PC-9 (cell line): ENCODE data around the gene APOL6. TPM values are rescaled to one million over a fixed set of nuclear protein-coding genes. Genes with fewer than 3 reads are reported as not detected.

ENCODE experiments used
- BruUV-seq: library from RNA; stranded (reverse); fragments of 400-500 nt; replicated peaks from 2 replicates; lab custom pipeline; 2021; lab: Mats Ljungman, UMichigan
- CTCF ChIA-PET: fragments of 300-600 bp; sonication (Branson Sonifier 250); formaldehyde crosslinking; loops from one replicate; lab custom pipeline; 2022; ENCODE audit warnings: antibody characterized with exemption; lab: Charles Lee
- POLR2A ChIA-PET: fragments of 300-600 bp; sonication (Branson Sonifier 250); formaldehyde crosslinking; loops from one replicate; lab custom pipeline; 2022; ENCODE audit warnings: antibody characterized with exemption; ENCODE audit not compliant: unreplicated experiment; lab: Charles Lee
- DNase-seq, 2 experiments: peaks; one replicate each; pipeline versions ENCODE4 v3.0.0 to v3.0.0-alpha.2; 2015 to 2022; ENCODE audit warnings: mixed read lengths in 1 of 2
- H2AFZ ChIP-seq: fragments of 200-600 bp; sonication (generic); 2 replicates; pipeline ENCODE4 v1.8.1; 2017; ENCODE audit warnings: antibody characterized with exemption
- H3F3A ChIP-seq: fragments of 200-600 bp; sonication (generic); 2 replicates; pipeline ENCODE4 v1.8.1; 2017; ENCODE audit warnings: antibody characterized with exemption, mild to moderate bottlenecking, low read depth; ENCODE audit not compliant: insufficient read depth
- H3K27ac ChIP-seq: fragments of 200-600 bp; sonication (generic); 2 replicates; pipeline ENCODE4 v1.6.1; 2016; ENCODE audit warnings: mixed run types
- H3K27me3 ChIP-seq: fragments of 200-600 bp; sonication (generic); 2 replicates; pipeline ENCODE4 v1.6.1; 2016; ENCODE audit warnings: low read depth, mixed run types; ENCODE audit not compliant: insufficient read depth
- H3K36me3 ChIP-seq: fragments of 200-600 bp; sonication (generic); 2 replicates; pipeline ENCODE4 v1.6.1; 2016; ENCODE audit warnings: low read depth, mixed run types
- H3K4me1 ChIP-seq: fragments of 200-600 bp; sonication (generic); replicated peaks from 2 replicates; pipeline ENCODE4 v1.6.1; 2016; ENCODE audit warnings: mixed run types; ENCODE audit not compliant: insufficient read depth
- H3K4me2 ChIP-seq: fragments of 200-600 bp; sonication (generic); 2 replicates; pipeline ENCODE4 v1.6.1; 2017; ENCODE audit warnings: mixed run types
- H3K4me3 ChIP-seq: fragments of 200-600 bp; sonication (generic); 2 replicates; pipeline ENCODE4 v1.6.1; 2016; ENCODE audit warnings: mixed run types
- H3K79me2 ChIP-seq: fragments of 200-600 bp; sonication (generic); 2 replicates; pipeline ENCODE4 v1.6.1; 2017; ENCODE audit warnings: low read depth, mixed run types
- H3K9me2 ChIP-seq: fragments of 200-600 bp; sonication (generic); 2 replicates; pipeline ENCODE4 v1.8.1; 2017; ENCODE audit warnings: mild to moderate bottlenecking; ENCODE audit not compliant: insufficient read depth
- H3K9me3 ChIP-seq: fragments of 200-600 bp; sonication (generic); 2 replicates; pipeline ENCODE4 v1.8.1; 2016; ENCODE audit warnings: low read depth; ENCODE audit not compliant: insufficient read depth
- H4K20me1 ChIP-seq: fragments of 200-600 bp; sonication (generic); 2 replicates; pipeline ENCODE4 v1.8.1; 2017; ENCODE audit not compliant: insufficient read depth
- EZH2 ChIP-seq: fragments of 200-600 bp; sonication (generic); IDR thresholded peaks from 2 replicates; pipeline ENCODE4 v1.8.0; 2017; ENCODE audit warnings: antibody characterized with exemption, low read depth
- intact Hi-C: fragments of 100-400 bp; cut with micrococcal nuclease; formaldehyde crosslinking; loops from one replicate; pipeline ENCODE4 v1.10.0; 2022; ENCODE audit not compliant: unreplicated experiment
- total RNA-seq: library from RNA; stranded (reverse); gene quantifications from 2 replicates; pipeline ENCODE4 v1.2.3, GENCODE V29; 2021
- TF ChIP-seq, protein P1 (sequence below): fragments of 200-600 bp; sonication (generic); conservative IDR thresholded peaks from 2 replicates; pipeline ENCODE4 v1.6.1; 2017; ENCODE audit warnings: mixed run types, antibody characterized with exemption, mild to moderate bottlenecking, moderate library complexity

The APOL6 gene
- total RNA-seq, 1 experiment from 2014 or later = 18.6 TPM

- H3K9me3 ChIP-seq = no peaks in the 10 kb centered on the region
- no peaks in the 10 kb centered on the region for H4K20me1 ChIP-seq
- no TSS peak for BruUV-seq
- H3K79me2 ChIP-seq = peaks cover 10% of the 10 kb centered on the region
- H3K9me2 ChIP-seq = no peaks in the 10 kb centered on the region
- no peaks in the 10 kb centered on the region for H3K36me3 ChIP-seq
- H3K4me3 ChIP-seq = no peak overlapping the region
- no peak for TF ChIP-seq EZH2
- TF ChIP-seq, protein P1, sequence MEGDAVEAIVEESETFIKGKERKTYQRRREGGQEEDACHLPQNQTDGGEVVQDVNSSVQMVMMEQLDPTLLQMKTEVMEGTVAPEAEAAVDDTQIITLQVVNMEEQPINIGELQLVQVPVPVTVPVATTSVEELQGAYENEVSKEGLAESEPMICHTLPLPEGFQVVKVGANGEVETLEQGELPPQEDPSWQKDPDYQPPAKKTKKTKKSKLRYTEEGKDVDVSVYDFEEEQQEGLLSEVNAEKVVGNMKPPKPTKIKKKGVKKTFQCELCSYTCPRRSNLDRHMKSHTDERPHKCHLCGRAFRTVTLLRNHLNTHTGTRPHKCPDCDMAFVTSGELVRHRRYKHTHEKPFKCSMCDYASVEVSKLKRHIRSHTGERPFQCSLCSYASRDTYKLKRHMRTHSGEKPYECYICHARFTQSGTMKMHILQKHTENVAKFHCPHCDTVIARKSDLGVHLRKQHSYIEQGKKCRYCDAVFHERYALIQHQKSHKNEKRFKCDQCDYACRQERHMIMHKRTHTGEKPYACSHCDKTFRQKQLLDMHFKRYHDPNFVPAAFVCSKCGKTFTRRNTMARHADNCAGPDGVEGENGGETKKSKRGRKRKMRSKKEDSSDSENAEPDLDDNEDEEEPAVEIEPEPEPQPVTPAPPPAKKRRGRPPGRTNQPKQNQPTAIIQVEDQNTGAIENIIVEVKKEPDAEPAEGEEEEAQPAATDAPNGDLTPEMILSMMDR = no peak
- ChIA-PET POLR2A (no interaction called here), CTCF (interaction anchor here (0.6 kb wide), 1 partner anchor 242 kb away, joined by 5 read pairs; no protein-coding TSS in a partner anchor)
- no peak for DNase-seq
- H3K27me3 ChIP-seq = no peaks in the 10 kb centered on the region
- no peak overlapping the region for H2AFZ ChIP-seq
- peaks cover 20% of the 10 kb centered on the region for H3F3A ChIP-seq
- no peak overlapping the region for H3K4me2 ChIP-seq
- no peak overlapping the region for H3K27ac ChIP-seq
- intact Hi-C loops = no loop called here
- peaks cover 38% of the 10 kb centered on the region for H3K4me1 ChIP-seq
These were observed 29.6 kb upstream of the APOL6 start for GRCh38 chr22:35618427-35619223.

DNA sequence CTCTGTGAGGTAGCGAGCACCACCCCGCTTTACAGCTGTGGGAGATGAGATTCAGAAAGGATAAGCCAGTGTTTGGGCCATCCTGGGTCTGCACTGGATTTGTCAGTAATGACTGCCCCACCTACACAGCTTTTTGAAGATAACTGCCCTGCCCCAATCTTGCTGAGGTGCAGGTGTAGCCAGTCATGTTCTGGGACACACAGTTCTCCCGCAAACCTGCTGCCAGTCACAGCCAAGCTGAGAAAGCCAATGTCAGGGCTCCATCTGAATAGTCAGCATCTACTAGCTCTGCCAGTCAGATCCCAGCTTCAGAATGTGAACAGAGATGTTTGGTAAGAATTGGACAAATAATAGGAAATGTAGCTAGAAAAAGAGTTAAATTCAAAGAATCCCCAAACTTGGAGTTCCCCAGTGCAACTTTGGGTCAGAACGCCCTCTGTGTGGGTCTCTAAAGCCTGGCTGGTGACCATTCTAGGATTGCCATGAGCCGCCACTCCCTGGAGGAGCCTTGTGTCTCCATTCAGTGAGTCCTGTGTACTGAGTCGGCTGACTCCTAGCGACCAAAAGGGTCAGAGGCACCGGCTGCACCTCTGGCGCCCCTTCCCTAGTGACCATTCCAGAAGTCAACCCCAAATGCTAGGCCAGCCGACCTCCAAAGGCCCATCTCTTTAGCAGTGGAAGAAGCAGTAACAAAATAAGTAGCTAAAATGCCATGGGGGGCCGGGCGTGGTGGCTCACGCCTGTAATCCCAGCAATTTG, 28.7 kb upstream of the APOL6 start:
- CTCF ChIA-PET = interaction anchor here (0.6 kb wide), 1 partner anchor 243 kb away, joined by 5 read pairs; no protein-coding TSS in a partner anchor
- no peaks in the 10 kb centered on the region for H3K27me3 ChIP-seq
- H3K4me1 ChIP-seq = peaks cover 38% of the 10 kb centered on the region
- no peak for DNase-seq
- peaks cover 10% of the 10 kb centered on the region for H3K79me2 ChIP-seq
- no peaks in the 10 kb centered on the region for H3K36me3 ChIP-seq
- H3K9me2 ChIP-seq = no peaks in the 10 kb centered on the region
- no peak overlapping the region for H2AFZ ChIP-seq
- BruUV-seq = no TSS peak
- H3K4me3 ChIP-seq = no peak overlapping the region
- no peaks in the 10 kb centered on the region for H3K9me3 ChIP-seq
- no peaks in the 10 kb centered on the region for H4K20me1 ChIP-seq
- H3F3A ChIP-seq = peaks cover 17% of the 10 kb centered on the region
- intact Hi-C loops = loop anchor here (5.0 to 10.0 kb wide), 3 partner anchors 82 to 655 kb away; no protein-coding TSS in a partner anchor
- TF ChIP-seq, protein P1 = no peak
- no peak for TF ChIP-seq EZH2
- POLR2A ChIA-PET = no interaction called here
- no peak overlapping the region for H3K27ac ChIP-seq
- H3K4me2 ChIP-seq = no peak overlapping the region

DNA sequence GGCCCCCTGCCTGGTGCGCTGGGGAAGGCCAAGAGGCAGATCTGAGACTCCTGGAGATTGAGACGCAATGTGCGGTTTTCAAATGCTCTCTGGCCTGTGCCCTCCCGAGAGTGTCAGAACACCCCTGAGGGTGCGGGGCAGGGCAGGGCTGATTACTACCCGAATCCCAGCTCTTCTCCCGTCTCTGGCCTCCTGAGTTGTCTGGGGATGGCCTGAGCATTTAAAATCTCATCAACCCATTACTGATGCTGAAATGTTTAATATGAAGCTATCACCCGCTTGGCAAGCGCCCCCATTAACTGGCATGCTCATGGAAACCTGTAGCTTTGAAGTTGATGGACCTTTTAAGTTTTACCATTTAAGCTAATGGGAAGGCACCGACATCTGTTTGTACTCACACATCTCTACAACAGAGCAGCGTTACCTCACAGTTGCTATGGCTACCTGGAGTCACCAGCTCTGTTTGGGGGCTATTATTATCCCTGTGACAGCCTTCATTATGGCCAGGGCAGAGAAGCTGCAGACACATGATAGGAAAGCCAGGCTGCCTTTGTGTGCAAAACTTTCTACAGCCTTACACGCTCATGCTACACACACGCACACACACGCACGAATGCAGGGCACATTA, 27.5 kb upstream of the APOL6 start:
- peaks cover 10% of the 10 kb centered on the region for H3K79me2 ChIP-seq
- CTCF ChIA-PET = no interaction called here
- H3K4me2 ChIP-seq = peak overlapping the region; percentile 88
- peak overlapping the region; percentile 48; the same call in 1 of the 2 replicates for H3K4me3 ChIP-seq
- no TSS peak for BruUV-seq
- H3K27ac ChIP-seq = peak overlapping the region; percentile 83; the same call in 1 of the 2 replicates
- POLR2A ChIA-PET = no interaction called here
- H3K36me3 ChIP-seq = no peaks in the 10 kb centered on the region
- no peak overlapping the region for H2AFZ ChIP-seq
- intact Hi-C loops = loop anchor here (5.0 to 10.0 kb wide), 3 partner anchors 83 to 654 kb away; no protein-coding TSS in a partner anchor
- DNase-seq = no peak
- no peak for TF ChIP-seq EZH2
- TF ChIP-seq, protein P1 = no peak
- H3F3A ChIP-seq = peaks cover 17% of the 10 kb centered on the region
- no peaks in the 10 kb centered on the region for H4K20me1 ChIP-seq
- peaks cover 31% of the 10 kb centered on the region for H3K4me1 ChIP-seq
- H3K9me2 ChIP-seq = no peaks in the 10 kb centered on the region
- H3K27me3 ChIP-seq = no peaks in the 10 kb centered on the region
- H3K9me3 ChIP-seq = no peaks in the 10 kb centered on the region
